ENCODE measurements around the gene MAP3K9.
"Not testable (repeated sequence)": the region's sequence is repeated elsewhere in the genome, so short reads cannot be mapped to it uniquely, and the experiment has no call there.

MAP3K9 gene

GRCh38 chr14:70718383-70719118 is 90.8 kb downstream of the MAP3K9 start:
- DNase-seq: no peak

GRCh38 chr14:70716958-70717357 is 92.4 kb downstream of the MAP3K9 start:
- no peak for DNase-seq

- DNase-seq: no peak
Measured at GRCh38 chr14:70716483-70716882, 92.8 kb downstream of the MAP3K9 start.

- peak; percentile 68 to 92 (median 81) for DNase-seq
Measured at GRCh38 chr14:70714055-70714550, 95.2 kb downstream of the MAP3K9 start.

GRCh38 chr14:70713511-70713916 is 95.8 kb downstream of the MAP3K9 start:
- no peak for DNase-seq

- DNase-seq: no peak
Measured at GRCh38 chr14:70713096-70713495, 96.2 kb downstream of the MAP3K9 start.

GRCh38 chr14:70711451-70711850 is 97.9 kb downstream of the MAP3K9 start:
- DNase-seq: peak in 1 of 3 experiments; percentile 57

- DNase-seq: peak; percentile 95 to 100 (median 97)
Measured at GRCh38 chr14:70709726-70710382, 99.5 kb downstream of the MAP3K9 start.

- peak; percentile 62 to 93 (median 76) for DNase-seq
Measured at GRCh38 chr14:70708717-70709570, 100.4 kb downstream of the MAP3K9 start.

GRCh38 chr14:70707138-70708038 is 101.9 kb downstream of the MAP3K9 start:
- DNase-seq: peak in 1 of 3 experiments; percentile 16

- DNase-seq: no peak
Measured at GRCh38 chr14:70706177-70706576, 103.1 kb downstream of the MAP3K9 start.

- no peak for DNase-seq
Measured at GRCh38 chr14:70704960-70705359, 104.4 kb downstream of the MAP3K9 start.

GRCh38 chr14:70703621-70704168 is 105.6 kb downstream of the MAP3K9 start:
- DNase-seq: not testable (repeated sequence)

- DNase-seq: no peak
Measured at GRCh38 chr14:70702161-70702560, 107.2 kb downstream of the MAP3K9 start.

GRCh38 chr14:70701610-70702009 is 107.7 kb downstream of the MAP3K9 start:
- no peak for DNase-seq

GRCh38 chr14:70700955-70701585 is 108.2 kb downstream of the MAP3K9 start:
- DNase-seq: no peak

GRCh38 chr14:70699646-70700045 is 109.7 kb downstream of the MAP3K9 start:
- no peak for DNase-seq

- DNase-seq: no peak
Measured at GRCh38 chr14:70698288-70698687, 111.0 kb downstream of the MAP3K9 start.

GRCh38 chr14:70697701-70698100 is 111.6 kb downstream of the MAP3K9 start:
- DNase-seq: no peak

- DNase-seq: peak; percentile 21 to 67 (median 27)
Measured at GRCh38 chr14:70696026-70696425, 113.3 kb downstream of the MAP3K9 start.

- no peak for DNase-seq
Measured at GRCh38 chr14:70692210-70692609, 117.1 kb downstream of the MAP3K9 start.
